Keratinocyte (primary cell): ENCODE results near the gene USP16.

ENCODE experiments used
- EZH2 ChIP-seq: IDR thresholded peaks from one replicate; pipeline ENCODE4 v1.6.1; 2012; ENCODE audit warnings: inconsistent platforms, mild to moderate bottlenecking, low read length, moderate library complexity
- TF ChIP-seq, protein P1 (sequence below), 3 experiments: IDR thresholded peaks in 1 of 3; conservative IDR thresholded peaks in 1 of 3; optimal IDR thresholded peaks in 1 of 3; 2 replicates in 2 of 3; 3 replicates in 1 of 3; pipeline versions ENCODE3 to v1.5.1; 2011; ENCODE audit warnings: low read length in 3 of 3, mild to moderate bottlenecking in 3 of 3, moderate library complexity in 2 of 3, control low read depth in 1 of 3, inconsistent platforms in 1 of 3; ENCODE audit not compliant: insufficient read depth in 2 of 3; ENCODE audit errors: extremely low read depth in 1 of 3

DNA sequence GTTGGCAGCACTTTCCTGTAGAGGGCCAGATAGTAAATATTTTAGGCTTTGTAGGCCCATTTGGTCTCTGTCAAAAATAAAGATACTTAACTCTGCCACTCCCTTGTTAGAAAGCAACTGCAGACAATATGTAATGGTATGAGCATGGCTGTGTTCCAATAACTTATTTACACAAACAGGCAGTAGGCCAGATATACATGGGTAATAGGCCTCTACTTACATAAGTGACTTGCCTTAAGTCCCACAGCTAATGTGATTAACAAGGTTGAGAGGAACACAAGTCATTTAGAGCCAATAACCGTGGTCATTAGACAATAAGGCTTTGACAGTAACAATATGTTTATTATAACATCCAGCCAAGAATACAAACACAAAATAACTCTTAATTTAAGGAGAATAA lies 31.5 kb downstream of the USP16 start:
- TF ChIP-seq, protein P1, sequence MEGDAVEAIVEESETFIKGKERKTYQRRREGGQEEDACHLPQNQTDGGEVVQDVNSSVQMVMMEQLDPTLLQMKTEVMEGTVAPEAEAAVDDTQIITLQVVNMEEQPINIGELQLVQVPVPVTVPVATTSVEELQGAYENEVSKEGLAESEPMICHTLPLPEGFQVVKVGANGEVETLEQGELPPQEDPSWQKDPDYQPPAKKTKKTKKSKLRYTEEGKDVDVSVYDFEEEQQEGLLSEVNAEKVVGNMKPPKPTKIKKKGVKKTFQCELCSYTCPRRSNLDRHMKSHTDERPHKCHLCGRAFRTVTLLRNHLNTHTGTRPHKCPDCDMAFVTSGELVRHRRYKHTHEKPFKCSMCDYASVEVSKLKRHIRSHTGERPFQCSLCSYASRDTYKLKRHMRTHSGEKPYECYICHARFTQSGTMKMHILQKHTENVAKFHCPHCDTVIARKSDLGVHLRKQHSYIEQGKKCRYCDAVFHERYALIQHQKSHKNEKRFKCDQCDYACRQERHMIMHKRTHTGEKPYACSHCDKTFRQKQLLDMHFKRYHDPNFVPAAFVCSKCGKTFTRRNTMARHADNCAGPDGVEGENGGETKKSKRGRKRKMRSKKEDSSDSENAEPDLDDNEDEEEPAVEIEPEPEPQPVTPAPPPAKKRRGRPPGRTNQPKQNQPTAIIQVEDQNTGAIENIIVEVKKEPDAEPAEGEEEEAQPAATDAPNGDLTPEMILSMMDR (optimal IDR thresholded peaks at IDR 0.05 in 1 of 3, IDR thresholded peaks at IDR 0.05 in 1 of 3, conservative IDR thresholded peaks at IDR 0.05 in 1 of 3; ENCODE audit: extremely low read depth in 1 of 3, insufficient read depth in 2 of 3, low read length in 3 of 3) = no peak
- no peak for TF ChIP-seq EZH2
